SU-DHL-6 (cell line): Measurements from ENCODE around the gene ANKS1B.

ENCODE experiments used
- CTCF ChIP-seq: fragments of 200-600 bp; sonication (generic); IDR thresholded peaks from one replicate; pipeline ENCODE4 v1.5.1; 2017; ENCODE audit warnings: antibody characterized with exemption, mild to moderate bottlenecking, low read length, moderate library complexity; ENCODE audit not compliant: insufficient read depth, poor library complexity, severe bottlenecking
- EZH2phosphoT487 ChIP-seq: fragments of 200-600 bp; sonication (generic), shearing (Covaris generic); conservative IDR thresholded peaks from 2 replicates; pipeline ENCODE4 v1.6.1; 2018; ENCODE audit warnings: mild to moderate bottlenecking, antibody characterized with exemption, low read length, moderate library complexity, mixed read lengths

- no peak for TF ChIP-seq EZH2phosphoT487
- TF ChIP-seq CTCF, result no peak
These were observed 530.1 kb downstream of the ANKS1B start for GRCh38 chr12:99454539-99455172.
